ENCODE measurements around the gene JPH3.

GRCh38 chr16:87729266-87729954 lies 127.1 kb downstream of the JPH3 start:
- TF ChIP-seq CTCF (IDR thresholded peaks at IDR 0.05) (no peak), POLR2A (IDR thresholded peaks at IDR 0.05) (no peak)

Measured in testis (tissue), 2 donors.